ENCODE data around the gene NSMF. TPM values are rescaled to one million over a fixed set of nuclear protein-coding genes. Genes with fewer than 3 reads are reported as not detected.

NSMF gene, protein sequence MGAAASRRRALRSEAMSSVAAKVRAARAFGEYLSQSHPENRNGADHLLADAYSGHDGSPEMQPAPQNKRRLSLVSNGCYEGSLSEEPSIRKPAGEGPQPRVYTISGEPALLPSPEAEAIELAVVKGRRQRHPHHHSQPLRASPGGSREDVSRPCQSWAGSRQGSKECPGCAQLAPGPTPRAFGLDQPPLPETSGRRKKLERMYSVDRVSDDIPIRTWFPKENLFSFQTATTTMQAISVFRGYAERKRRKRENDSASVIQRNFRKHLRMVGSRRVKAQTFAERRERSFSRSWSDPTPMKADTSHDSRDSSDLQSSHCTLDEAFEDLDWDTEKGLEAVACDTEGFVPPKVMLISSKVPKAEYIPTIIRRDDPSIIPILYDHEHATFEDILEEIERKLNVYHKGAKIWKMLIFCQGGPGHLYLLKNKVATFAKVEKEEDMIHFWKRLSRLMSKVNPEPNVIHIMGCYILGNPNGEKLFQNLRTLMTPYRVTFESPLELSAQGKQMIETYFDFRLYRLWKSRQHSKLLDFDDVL
- polyA plus RNA-seq = 33.4 TPM
- long read RNA-seq, donor 1, partial matches to known transcripts = 6 of 8 reads
- long read RNA-seq, donor 1, other reads (novel, unspliced or antisense) = 0 of 8 reads
- long read RNA-seq, donor 2, partial matches to known transcripts = 7 of 10 reads
- long read RNA-seq, donor 2, other reads (novel, unspliced or antisense) = 0 of 10 reads
- long read RNA-seq, donor 3 = 0 reads
- long read RNA-seq, donor 4 = 0 reads
- long read RNA-seq, donor 5, partial matches to known transcripts = 6 of 7 reads
- long read RNA-seq, donor 5, other reads (novel, unspliced or antisense) = 0 of 7 reads
- long read RNA-seq, donor 6, transcript NSMF-201 (15 exons, 2,981 nt) = major isoform, 10 of 10 reads
- long read RNA-seq, donor 6, partial matches to known transcripts = 0 of 10 reads
- long read RNA-seq, donor 6, other reads (novel, unspliced or antisense) = 0 of 10 reads
- long read RNA-seq, donor 7, partial matches to known transcripts = 0 of 1 reads
- long read RNA-seq, donor 7, other reads (novel, unspliced or antisense) = 0 of 1 reads
- long read RNA-seq, donor 8, partial matches to known transcripts = 0 of 2 reads
- long read RNA-seq, donor 8, other reads (novel, unspliced or antisense) = 0 of 2 reads
- long read RNA-seq, donor 9, partial matches to known transcripts = 11 of 14 reads
- long read RNA-seq, donor 9, other reads (novel, unspliced or antisense) = 0 of 14 reads
- long read RNA-seq, donor 10, transcript NSMF-201 (15 exons, 2,981 nt) = major isoform, 7 of 7 reads
- long read RNA-seq, donor 10, partial matches to known transcripts = 0 of 7 reads
- long read RNA-seq, donor 10, other reads (novel, unspliced or antisense) = 0 of 7 reads
- long read RNA-seq, donor 11, partial matches to known transcripts = 11 of 13 reads
- long read RNA-seq, donor 11, other reads (novel, unspliced or antisense) = 0 of 13 reads

DNA sequence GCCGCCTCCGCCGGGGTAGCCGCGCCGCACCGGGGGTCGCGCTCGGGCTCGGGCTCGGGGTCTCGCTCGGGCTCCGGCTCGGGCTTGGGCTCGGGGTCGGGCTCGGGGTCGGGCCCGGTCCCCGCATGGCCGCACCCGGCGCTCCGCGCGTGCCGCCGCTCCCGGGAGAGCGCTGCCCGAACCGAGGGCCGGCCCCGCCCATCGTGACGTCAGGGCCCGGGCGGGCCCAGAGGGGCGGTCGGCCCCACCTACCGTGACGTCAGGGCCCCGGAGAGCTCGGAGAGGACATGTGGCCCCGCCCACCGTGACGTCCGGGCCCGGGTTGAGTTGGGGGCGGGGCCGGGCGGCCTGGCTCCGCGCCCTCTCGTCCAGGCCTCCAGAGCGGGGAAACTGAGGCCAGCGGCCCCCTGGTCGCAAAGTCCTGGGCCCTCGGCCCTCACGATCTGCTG is at the start of gene NSMF:
NSMF (minus strand) TSS at position 183 of the 449 bp plus-strand sequence. CDS start 232 bp downstream, outside the sequence.
- peaks cover 15% of the 10 kb centered on the region for H3K36me3 ChIP-seq (ENCODE audit: control insufficient read depth, insufficient read depth, low read length)
- peak within 1 kb of the TSS; percentile 32 for H3K27ac ChIP-seq (ENCODE audit: low read length)
- H3K4me1 ChIP-seq (ENCODE audit: control insufficient read depth, insufficient read depth, low read length) = peaks cover 28% of the 10 kb centered on the region
- no CpG with 5 or more reads among the region's 62 CpGs for WGBS (ENCODE audit: insufficient coverage, low lambda C conversion rate)
- DNase-seq = peak; percentile 93 to 95
- peaks cover 10% of the 10 kb centered on the region for H3K27me3 ChIP-seq (ENCODE audit: control insufficient read depth, insufficient read depth, low read length)
- peaks cover 15% of the 10 kb centered on the region for H3K9me3 ChIP-seq (ENCODE audit: control insufficient read depth, low read depth, low read length)
- H3K4me3 ChIP-seq (ENCODE audit: low read length) = peak within 1 kb of the TSS; percentile 48

GRCh38 chr9:137506702-137507171 is 47.6 kb upstream of the NSMF start:
- DNase-seq = no peak
- H3K27ac ChIP-seq (ENCODE audit: low read length) = no peak overlapping the region
- WGBS (ENCODE audit: insufficient coverage, low lambda C conversion rate) = no CpG with 5 or more reads among the region's 26 CpGs
- no peak overlapping the region for H3K4me3 ChIP-seq (ENCODE audit: low read length)
- H3K9me3 ChIP-seq (ENCODE audit: control insufficient read depth, low read depth, low read length) = peaks cover 12% of the 10 kb centered on the region
- H3K4me1 ChIP-seq (ENCODE audit: control insufficient read depth, insufficient read depth, low read length) = peaks cover under 1% of the 10 kb centered on the region
- H3K36me3 ChIP-seq (ENCODE audit: control insufficient read depth, insufficient read depth, low read length) = no peaks in the 10 kb centered on the region
- H3K27me3 ChIP-seq (ENCODE audit: control insufficient read depth, insufficient read depth, low read length) = no peaks in the 10 kb centered on the region

DNA sequence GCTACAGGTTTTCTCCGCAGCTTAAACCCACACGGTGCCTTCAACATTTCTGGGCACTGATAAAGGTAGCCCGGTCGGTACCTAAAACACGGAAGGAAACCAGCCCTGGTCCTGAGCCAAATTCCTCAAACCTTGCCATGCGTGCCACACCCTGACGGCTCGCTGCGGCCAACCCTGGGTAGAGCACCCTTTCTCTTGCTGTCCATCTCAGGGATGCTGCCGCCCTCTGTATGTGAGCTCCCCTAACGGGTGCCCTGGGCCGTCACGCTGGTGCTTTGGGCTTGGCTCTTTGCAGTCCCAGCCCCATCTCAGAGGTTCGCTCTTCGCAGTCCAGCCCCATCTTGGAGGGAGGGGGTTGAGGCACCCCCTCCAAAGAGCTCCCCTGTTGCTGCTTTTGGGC is 47.1 kb upstream of the NSMF start:
- no peaks in the 10 kb centered on the region for H3K27me3 ChIP-seq (ENCODE audit: control insufficient read depth, insufficient read depth, low read length)
- H3K4me1 ChIP-seq (ENCODE audit: control insufficient read depth, insufficient read depth, low read length) = no peaks in the 10 kb centered on the region
- DNase-seq = no peak
- H3K9me3 ChIP-seq (ENCODE audit: control insufficient read depth, low read depth, low read length) = peaks cover 13% of the 10 kb centered on the region
- H3K4me3 ChIP-seq (ENCODE audit: low read length) = no peak overlapping the region
- H3K27ac ChIP-seq (ENCODE audit: low read length) = no peak overlapping the region
- H3K36me3 ChIP-seq (ENCODE audit: control insufficient read depth, insufficient read depth, low read length) = no peaks in the 10 kb centered on the region
- WGBS (ENCODE audit: insufficient coverage, low lambda C conversion rate) = no CpG with 5 or more reads among the region's 15 CpGs

GRCh38 chr9:137505421-137506140 is 46.4 kb upstream of the NSMF start:
- no CpG with 5 or more reads among the region's 28 CpGs for WGBS (ENCODE audit: insufficient coverage, low lambda C conversion rate)
- H3K27me3 ChIP-seq (ENCODE audit: control insufficient read depth, insufficient read depth, low read length) = no peaks in the 10 kb centered on the region
- no peak overlapping the region for H3K4me3 ChIP-seq (ENCODE audit: low read length)
- H3K27ac ChIP-seq (ENCODE audit: low read length) = no peak overlapping the region
- peaks cover 20% of the 10 kb centered on the region for H3K9me3 ChIP-seq (ENCODE audit: control insufficient read depth, low read depth, low read length)
- H3K4me1 ChIP-seq (ENCODE audit: control insufficient read depth, insufficient read depth, low read length) = no peaks in the 10 kb centered on the region
- DNase-seq = no peak
- no peaks in the 10 kb centered on the region for H3K36me3 ChIP-seq (ENCODE audit: control insufficient read depth, insufficient read depth, low read length)

DNA sequence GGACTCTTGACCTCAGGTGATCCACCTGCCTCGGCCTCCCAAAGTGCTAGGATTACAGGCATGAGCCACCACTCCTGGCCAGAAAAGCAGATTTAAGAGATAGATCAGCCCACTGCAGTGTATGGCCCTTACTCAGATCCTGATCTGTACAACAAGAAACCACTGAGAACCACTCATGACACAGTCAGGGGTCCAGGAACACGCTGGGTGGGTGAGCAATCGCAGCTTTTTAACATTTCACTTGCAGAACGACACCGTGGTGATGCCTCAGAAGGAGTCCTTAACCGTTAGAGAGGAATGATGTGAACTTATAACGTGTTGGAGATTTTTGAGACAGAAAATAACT is 45.3 kb upstream of the NSMF start:
- Histone ChIP-seq H3K4me1 (ENCODE audit: control insufficient read depth, insufficient read depth, low read length) (no peaks in the 10 kb centered on the region), H3K4me3 (ENCODE audit: low read length) (no peak overlapping the region), H3K27me3 (ENCODE audit: control insufficient read depth, insufficient read depth, low read length) (no peaks in the 10 kb centered on the region), H3K9me3 (ENCODE audit: control insufficient read depth, low read depth, low read length) (peaks cover 21% of the 10 kb centered on the region), H3K36me3 (ENCODE audit: control insufficient read depth, insufficient read depth, low read length) (no peaks in the 10 kb centered on the region), H3K27ac (ENCODE audit: low read length) (no peak overlapping the region)
- 87% methylated on average over 3 of the region's 7 CpGs for WGBS (ENCODE audit: insufficient coverage, low lambda C conversion rate)
- DNase-seq = no peak

DNA sequence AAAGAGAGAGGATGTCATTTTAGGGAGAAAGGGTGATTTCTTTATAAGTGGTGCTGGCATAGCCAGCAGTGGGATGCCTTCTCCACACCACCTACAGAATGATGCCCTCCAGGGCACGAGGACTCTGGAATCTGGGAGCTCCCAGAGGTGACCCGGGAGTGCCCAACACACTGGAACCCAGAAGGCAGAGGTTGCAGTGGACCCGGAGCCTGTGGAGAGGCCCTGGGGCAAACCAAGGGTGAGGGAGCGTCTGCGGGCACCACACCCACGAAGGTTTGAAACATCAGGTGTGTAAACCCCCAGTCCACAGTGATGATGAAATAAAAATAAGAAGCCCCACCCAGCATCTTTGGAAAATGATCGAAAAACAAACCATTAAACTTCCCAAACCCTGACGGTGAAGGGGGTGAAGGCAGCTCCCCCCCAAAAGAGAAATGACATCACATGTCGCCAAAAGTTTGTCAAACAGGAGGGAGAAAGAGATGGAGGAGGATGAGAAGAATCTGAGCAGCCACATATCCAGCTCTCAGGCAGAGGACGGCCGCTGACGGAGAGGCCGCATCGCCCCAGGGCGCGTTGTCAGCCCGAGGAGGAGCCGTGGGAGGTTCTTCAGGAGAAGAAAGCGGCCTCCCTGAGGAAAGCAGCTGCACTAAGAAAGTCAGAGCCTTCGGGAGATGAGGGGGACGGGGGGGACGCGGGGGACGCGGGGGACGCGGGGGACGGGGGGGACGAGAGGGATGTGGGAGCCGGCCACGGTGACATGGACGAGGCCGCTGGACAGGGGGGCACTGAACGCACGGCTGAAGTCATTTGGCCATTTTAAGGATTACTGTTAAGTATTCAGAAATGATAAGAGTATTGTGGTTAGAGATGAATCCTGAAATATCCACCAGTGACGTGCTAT is 43.1 kb upstream of the NSMF start:
- H3K27me3 ChIP-seq (ENCODE audit: control insufficient read depth, insufficient read depth, low read length) = no peaks in the 10 kb centered on the region
- H3K27ac ChIP-seq (ENCODE audit: low read length) = no peak overlapping the region
- no peak for DNase-seq
- 100% methylated on average over 2 of the region's 36 CpGs for WGBS (ENCODE audit: insufficient coverage, low lambda C conversion rate)
- H3K36me3 ChIP-seq (ENCODE audit: control insufficient read depth, insufficient read depth, low read length) = no peaks in the 10 kb centered on the region
- no peaks in the 10 kb centered on the region for H3K4me1 ChIP-seq (ENCODE audit: control insufficient read depth, insufficient read depth, low read length)
- peaks cover 21% of the 10 kb centered on the region for H3K9me3 ChIP-seq (ENCODE audit: control insufficient read depth, low read depth, low read length)
- H3K4me3 ChIP-seq (ENCODE audit: low read length) = no peak overlapping the region

GRCh38 chr9:137501457-137501856 is 42.3 kb upstream of the NSMF start:
- DNase-seq = no peak
- no CpG with 5 or more reads among the region's 12 CpGs for WGBS (ENCODE audit: insufficient coverage, low lambda C conversion rate)
- Histone ChIP-seq H3K4me3 (ENCODE audit: low read length) (no peak overlapping the region), H3K9me3 (ENCODE audit: control insufficient read depth, low read depth, low read length) (peaks cover 21% of the 10 kb centered on the region), H3K27ac (ENCODE audit: low read length) (no peak overlapping the region), H3K4me1 (ENCODE audit: control insufficient read depth, insufficient read depth, low read length) (no peaks in the 10 kb centered on the region), H3K36me3 (ENCODE audit: control insufficient read depth, insufficient read depth, low read length) (no peaks in the 10 kb centered on the region), H3K27me3 (ENCODE audit: control insufficient read depth, insufficient read depth, low read length) (no peaks in the 10 kb centered on the region)

- DNase-seq = no peak
- H3K27me3 ChIP-seq (ENCODE audit: control insufficient read depth, insufficient read depth, low read length) = no peaks in the 10 kb centered on the region
- peaks cover 20% of the 10 kb centered on the region for H3K9me3 ChIP-seq (ENCODE audit: control insufficient read depth, low read depth, low read length)
- H3K27ac ChIP-seq (ENCODE audit: low read length) = no peak overlapping the region
- WGBS (ENCODE audit: insufficient coverage, low lambda C conversion rate) = no CpG with 5 or more reads among the region's 45 CpGs
- H3K36me3 ChIP-seq (ENCODE audit: control insufficient read depth, insufficient read depth, low read length) = no peaks in the 10 kb centered on the region
- no peak overlapping the region for H3K4me3 ChIP-seq (ENCODE audit: low read length)
- no peaks in the 10 kb centered on the region for H3K4me1 ChIP-seq (ENCODE audit: control insufficient read depth, insufficient read depth, low read length)
These were observed 41.7 kb upstream of the NSMF start for GRCh38 chr9:137500666-137501397.

Data from large intestine (tissue), 12 donors.